Panc1 (cell line): Measurements from ENCODE around the gene IFI44. TPM values are rescaled to one million over a fixed set of nuclear protein-coding genes. Genes with fewer than 3 reads are reported as not detected.

ENCODE experiments used
- ATAC-seq: fragments of 200-7000 bp; cut with Tn5 transposase; 2 replicates; pipeline ENCODE4 v1.9.1; 2020; ENCODE audit warnings: mild to moderate bottlenecking, moderate library complexity
- BruUV-seq: library from RNA; stranded (reverse); fragments of 400-500 nt; replicated peaks from 2 replicates; lab custom pipeline; 2021; lab: Mats Ljungman, UMichigan
- CTCF ChIA-PET: fragments of 300-600 bp; sonication (Branson Sonifier 250); formaldehyde crosslinking; loops from one replicate; lab custom pipeline; 2022; ENCODE audit warnings: antibody characterized with exemption; lab: Charles Lee
- POLR2A ChIA-PET: fragments of 300-600 bp; sonication (Branson Sonifier 250); formaldehyde crosslinking; loops from one replicate; lab custom pipeline; 2022; ENCODE audit warnings: antibody characterized with exemption; lab: Charles Lee
- DNase-seq: peaks from one replicate; pipeline ENCODE4 v3.0.0-alpha.2; 2010; ENCODE audit warnings: low read depth, low spot score
- H3K27ac ChIP-seq: 2 replicates; pipeline ENCODE4 v1.5.1; 2011; ENCODE audit warnings: mild to moderate bottlenecking, low read length, inconsistent platforms
- H3K27me3 ChIP-seq: fragments of 200-500 bp; sonication (Bioruptor generic); 2 replicates; pipeline ENCODE4 v1.6.0; 2014; ENCODE audit warnings: low read length, inconsistent platforms; ENCODE audit not compliant: control insufficient read depth, insufficient read depth
- H3K36me3 ChIP-seq: fragments of 200-500 bp; sonication (Bioruptor generic); 2 replicates; pipeline ENCODE4 v1.5.1; 2014; ENCODE audit warnings: inconsistent platforms, mild to moderate bottlenecking, low read length, moderate library complexity; ENCODE audit not compliant: control insufficient read depth, insufficient read depth
- H3K4me1 ChIP-seq: 2 replicates; pipeline ENCODE4 v1.5.1; 2011; ENCODE audit warnings: inconsistent platforms, mild to moderate bottlenecking, low read length, moderate library complexity; ENCODE audit not compliant: control insufficient read depth, insufficient read depth
- H3K4me3 ChIP-seq, 2 experiments: 2 replicates each; pipeline ENCODE4 v1.5.1; 2011 to 2012; ENCODE audit warnings: low read depth in 2 of 2, low read length in 2 of 2, mild to moderate bottlenecking in 2 of 2, inconsistent platforms in 1 of 2, moderate library complexity in 1 of 2
- H3K9me3 ChIP-seq: fragments of 200-500 bp; sonication (Bioruptor generic); 2 replicates; pipeline ENCODE4 v1.5.1; 2014; ENCODE audit warnings: low read depth, mild to moderate bottlenecking, inconsistent platforms, low read length, moderate library complexity; ENCODE audit not compliant: control insufficient read depth, insufficient read depth
- POLR2AphosphoS5 ChIP-seq: IDR thresholded peaks from 2 replicates; pipeline ENCODE4 v1.6.1; 2012; ENCODE audit warnings: mild to moderate bottlenecking, low read depth, low read length, moderate library complexity
- SIN3A ChIP-seq: IDR thresholded peaks from 2 replicates; pipeline ENCODE4 v1.6.1; 2012; ENCODE audit warnings: low read depth, mild to moderate bottlenecking, low read length, moderate library complexity, borderline replicate concordance; ENCODE audit not compliant: insufficient read depth
- TCF7L2 ChIP-seq: IDR thresholded peaks from 2 replicates; pipeline ENCODE4 v1.6.1; 2011; ENCODE audit warnings: mild to moderate bottlenecking, low read depth, low read length, inconsistent platforms
- in situ Hi-C: cut with HindIII; loops from 2 replicates; pipeline ENCODE4 v1.10.0; 2016; ENCODE audit warnings: low sequenced_read_pairs, low pct_unique_long_range_greater_than_20kb
- intact Hi-C: fragments of 100-400 bp; cut with micrococcal nuclease; formaldehyde crosslinking; loops from one replicate; pipeline ENCODE4 v1.10.0; 2022; ENCODE audit not compliant: unreplicated experiment
- total RNA-seq: library from RNA; stranded (reverse); gene quantifications from one replicate; pipeline ENCODE4 v1.2.1, GENCODE V29; 2021; ENCODE audit not compliant: unreplicated experiment
- TF ChIP-seq, protein P1 (sequence below), 2 experiments: IDR thresholded peaks; 2 replicates each; pipeline ENCODE4 v1.6.1; 2011 to 2012; ENCODE audit warnings: low read depth in 2 of 2, control low read depth in 1 of 2, low read length in 1 of 2, mild to moderate bottlenecking in 1 of 2, moderate library complexity in 1 of 2; ENCODE audit not compliant: insufficient read depth in 1 of 2
- TF ChIP-seq, protein P2 (sequence below): fragments of 450-650 bp; IDR thresholded peaks from 2 replicates; pipeline ENCODE4 v1.5.1; 2017; ENCODE audit warnings: mild to moderate bottlenecking

The IFI44 gene
- total RNA-seq, 1 experiment from 2014 or later, result 2.0 TPM

DNA sequence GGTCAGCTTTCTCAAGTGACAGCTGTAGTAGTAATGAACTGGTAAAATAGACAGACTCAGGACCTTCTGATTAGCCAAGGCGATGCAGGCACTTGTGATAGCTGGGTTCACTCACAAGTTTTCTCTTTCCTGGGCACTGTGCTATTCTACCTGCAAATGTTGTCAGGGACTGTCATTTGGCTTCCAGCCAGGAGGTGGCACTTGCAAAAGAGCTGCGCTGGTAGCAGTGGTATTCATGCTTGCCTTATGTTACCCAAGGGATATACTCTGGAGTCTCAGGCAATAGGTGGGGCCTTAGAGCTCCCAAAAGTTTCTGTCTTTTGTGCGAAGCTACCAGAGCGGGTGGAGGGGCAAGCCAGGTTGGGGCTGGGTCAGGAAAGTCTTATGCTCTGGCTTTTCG lies 23.5 kb downstream of the IFI44 start:
- TF ChIP-seq, protein P1, sequence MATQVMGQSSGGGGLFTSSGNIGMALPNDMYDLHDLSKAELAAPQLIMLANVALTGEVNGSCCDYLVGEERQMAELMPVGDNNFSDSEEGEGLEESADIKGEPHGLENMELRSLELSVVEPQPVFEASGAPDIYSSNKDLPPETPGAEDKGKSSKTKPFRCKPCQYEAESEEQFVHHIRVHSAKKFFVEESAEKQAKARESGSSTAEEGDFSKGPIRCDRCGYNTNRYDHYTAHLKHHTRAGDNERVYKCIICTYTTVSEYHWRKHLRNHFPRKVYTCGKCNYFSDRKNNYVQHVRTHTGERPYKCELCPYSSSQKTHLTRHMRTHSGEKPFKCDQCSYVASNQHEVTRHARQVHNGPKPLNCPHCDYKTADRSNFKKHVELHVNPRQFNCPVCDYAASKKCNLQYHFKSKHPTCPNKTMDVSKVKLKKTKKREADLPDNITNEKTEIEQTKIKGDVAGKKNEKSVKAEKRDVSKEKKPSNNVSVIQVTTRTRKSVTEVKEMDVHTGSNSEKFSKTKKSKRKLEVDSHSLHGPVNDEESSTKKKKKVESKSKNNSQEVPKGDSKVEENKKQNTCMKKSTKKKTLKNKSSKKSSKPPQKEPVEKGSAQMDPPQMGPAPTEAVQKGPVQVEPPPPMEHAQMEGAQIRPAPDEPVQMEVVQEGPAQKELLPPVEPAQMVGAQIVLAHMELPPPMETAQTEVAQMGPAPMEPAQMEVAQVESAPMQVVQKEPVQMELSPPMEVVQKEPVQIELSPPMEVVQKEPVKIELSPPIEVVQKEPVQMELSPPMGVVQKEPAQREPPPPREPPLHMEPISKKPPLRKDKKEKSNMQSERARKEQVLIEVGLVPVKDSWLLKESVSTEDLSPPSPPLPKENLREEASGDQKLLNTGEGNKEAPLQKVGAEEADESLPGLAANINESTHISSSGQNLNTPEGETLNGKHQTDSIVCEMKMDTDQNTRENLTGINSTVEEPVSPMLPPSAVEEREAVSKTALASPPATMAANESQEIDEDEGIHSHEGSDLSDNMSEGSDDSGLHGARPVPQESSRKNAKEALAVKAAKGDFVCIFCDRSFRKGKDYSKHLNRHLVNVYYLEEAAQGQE (IDR thresholded peaks at IDR 0.05; ENCODE audit: insufficient read depth in 1 of 2, low read depth in 2 of 2, low read length in 1 of 2), result no peak
- no peak for TF ChIP-seq SIN3A
- TF ChIP-seq, protein P2, sequence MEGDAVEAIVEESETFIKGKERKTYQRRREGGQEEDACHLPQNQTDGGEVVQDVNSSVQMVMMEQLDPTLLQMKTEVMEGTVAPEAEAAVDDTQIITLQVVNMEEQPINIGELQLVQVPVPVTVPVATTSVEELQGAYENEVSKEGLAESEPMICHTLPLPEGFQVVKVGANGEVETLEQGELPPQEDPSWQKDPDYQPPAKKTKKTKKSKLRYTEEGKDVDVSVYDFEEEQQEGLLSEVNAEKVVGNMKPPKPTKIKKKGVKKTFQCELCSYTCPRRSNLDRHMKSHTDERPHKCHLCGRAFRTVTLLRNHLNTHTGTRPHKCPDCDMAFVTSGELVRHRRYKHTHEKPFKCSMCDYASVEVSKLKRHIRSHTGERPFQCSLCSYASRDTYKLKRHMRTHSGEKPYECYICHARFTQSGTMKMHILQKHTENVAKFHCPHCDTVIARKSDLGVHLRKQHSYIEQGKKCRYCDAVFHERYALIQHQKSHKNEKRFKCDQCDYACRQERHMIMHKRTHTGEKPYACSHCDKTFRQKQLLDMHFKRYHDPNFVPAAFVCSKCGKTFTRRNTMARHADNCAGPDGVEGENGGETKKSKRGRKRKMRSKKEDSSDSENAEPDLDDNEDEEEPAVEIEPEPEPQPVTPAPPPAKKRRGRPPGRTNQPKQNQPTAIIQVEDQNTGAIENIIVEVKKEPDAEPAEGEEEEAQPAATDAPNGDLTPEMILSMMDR, result no peak
- TF ChIP-seq POLR2AphosphoS5, result no peak
- TF ChIP-seq TCF7L2, result no peak
- CTCF ChIA-PET, result no interaction called here
- intact Hi-C loops, result no loop called here
- no peak overlapping the region for H3K27ac ChIP-seq
- H3K4me3 ChIP-seq, result no peak overlapping the region
- DNase-seq, result no peak
- H3K36me3 ChIP-seq, result no peaks in the 10 kb centered on the region
- no peaks in the 10 kb centered on the region for H3K4me1 ChIP-seq
- no peaks in the 10 kb centered on the region for H3K9me3 ChIP-seq
- POLR2A ChIA-PET, result no interaction called here
- in situ Hi-C loops, result no loop called here
- H3K27me3 ChIP-seq, result no peaks in the 10 kb centered on the region; the same call in 1 of the 2 replicates
- BruUV-seq, result no TSS peak
- ATAC-seq, result no peak

DNA sequence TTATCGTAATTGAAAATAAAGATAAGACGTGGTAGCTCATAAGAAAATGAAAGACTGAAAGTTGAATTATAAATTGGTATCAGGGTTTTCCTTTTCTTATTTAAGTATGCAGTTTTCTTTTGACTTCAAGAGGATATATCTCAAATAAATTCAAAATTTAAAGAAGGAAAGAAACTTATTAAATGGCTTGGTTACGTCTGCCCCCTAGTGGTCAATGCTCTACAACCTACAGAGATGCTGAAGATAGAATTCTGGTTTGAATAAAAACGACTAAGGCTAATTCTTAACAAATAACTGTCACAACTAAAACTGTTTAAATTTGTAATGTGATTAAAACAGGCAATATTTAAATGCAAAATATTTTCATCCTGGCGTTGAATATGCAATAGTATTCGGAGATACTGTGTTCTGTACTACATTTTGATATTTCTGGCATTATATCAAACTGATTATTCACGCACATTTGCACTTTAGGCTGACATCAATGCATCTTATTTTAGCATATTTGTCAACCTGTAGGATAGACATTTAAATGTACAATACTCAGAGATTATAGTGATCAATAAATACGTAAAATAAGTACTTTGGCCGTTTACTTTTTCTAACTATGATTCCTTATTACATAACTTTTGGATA lies 26.8 kb downstream of the IFI44 start:
- DNase-seq (peak; percentile 24), ATAC-seq (0 out of 2 replicates have a peak, but pooled peaks have one; percentile 66)
- Histone ChIP-seq H3K27ac (no peak overlapping the region), H3K4me3 (no peak overlapping the region), H3K36me3 (no peaks in the 10 kb centered on the region), H3K27me3 (no peaks in the 10 kb centered on the region; the same call in 1 of the 2 replicates), H3K4me1 (no peaks in the 10 kb centered on the region), H3K9me3 (no peaks in the 10 kb centered on the region)
- in situ Hi-C loops, result no loop called here
- intact Hi-C loops, result loop anchor here (1.0 to 5.0 kb wide), 2 partner anchors 59 to 529 kb away; no protein-coding TSS in a partner anchor
- ChIA-PET CTCF (no interaction called here), POLR2A (no interaction called here)
- TF ChIP-seq POLR2AphosphoS5, result no peak
- TF ChIP-seq, protein P2, result peak; percentile 77; the same call in 1 of the 2 replicates
- BruUV-seq, result no TSS peak
